Endothelial cell of umbilical vein (primary cell): ENCODE measurements around the gene CNTNAP4. TPM values are rescaled to one million over a fixed set of nuclear protein-coding genes. Genes with fewer than 3 reads are reported as not detected.

Source experiments
- BruUV-seq: library from RNA; stranded (reverse); fragments of 400-500 nt; replicated peaks from 2 replicates; lab custom pipeline; 2021; lab: Mats Ljungman, UMichigan
- CTCF ChIA-PET: fragments of 300-600, 350-600 bp; sonication (Branson Sonifier 250); formaldehyde crosslinking; loops from one replicate; lab custom pipeline; 2021; ENCODE audit warnings: antibody characterized with exemption, inconsistent platforms; lab: Charles Lee
- POLR2A ChIA-PET: fragments of 300-600, 350-600 bp; sonication (Branson Sonifier 250); formaldehyde crosslinking; loops from one replicate; lab custom pipeline; 2021; ENCODE audit warnings: antibody characterized with exemption, inconsistent platforms; lab: Charles Lee
- DNase-seq: peaks from one replicate; pipeline ENCODE4 v3.0.0-alpha.2; 2011; ENCODE audit warnings: low read depth, low spot score
- FAIRE-seq: peaks from 2 replicates; lab custom pipeline; 2011; peaks lifted over from hg19 to GRCh38; lab: Jason Lieb, UNC
- H2AFZ ChIP-seq: 2 replicates; pipeline ENCODE4 v1.6.0; 2012; ENCODE audit warnings: low read depth, low read length, control low read depth, inconsistent platforms
- H3K27ac ChIP-seq: 2 replicates; pipeline ENCODE4 v1.5.1; 2011; ENCODE audit warnings: low read depth, mild to moderate bottlenecking, control low read depth, low read length, moderate library complexity; ENCODE audit not compliant: insufficient read depth
- H3K27me3 ChIP-seq, 2 experiments: 2 replicates each; pipeline versions ENCODE4 v1.6.0 to v1.6.1; 2011; ENCODE audit warnings: low read length in 2 of 2, mixed read lengths in 1 of 2; ENCODE audit not compliant: control insufficient read depth in 2 of 2, insufficient read depth in 2 of 2
- H3K36me3 ChIP-seq, 2 experiments: 2 replicates in 1 of 2; 3 replicates in 1 of 2; pipeline ENCODE4 v1.5.1; 2011; ENCODE audit warnings: low read length in 2 of 2, mild to moderate bottlenecking in 1 of 2, moderate library complexity in 1 of 2; ENCODE audit not compliant: control insufficient read depth in 2 of 2, insufficient read depth in 2 of 2; ENCODE audit errors: extremely low read depth in 1 of 2
- H3K4me1 ChIP-seq: 3 replicates; pipeline ENCODE4 v1.5.1; 2011; ENCODE audit warnings: mild to moderate bottlenecking, low read length; ENCODE audit not compliant: control insufficient read depth, insufficient read depth; ENCODE audit errors: extremely low read depth
- H3K4me2 ChIP-seq: 2 replicates; pipeline ENCODE4 v1.6.1; 2011; ENCODE audit warnings: low read length, control low read depth, mixed read lengths; ENCODE audit not compliant: insufficient read depth
- H3K4me3 ChIP-seq, 3 experiments: fragments of 200-600 bp in 1 of 3; sonication (generic), shearing (Covaris generic) in 1 of 3; replicated peaks in 1 of 3; 2 replicates each; pipeline ENCODE4 v1.5.1; 2011 to 2016; ENCODE audit warnings: control low read depth in 3 of 3, low read length in 3 of 3, mild to moderate bottlenecking in 2 of 3, inconsistent platforms in 1 of 3, low read depth in 1 of 3, moderate library complexity in 1 of 3; ENCODE audit not compliant: insufficient read depth in 1 of 3
- H3K79me2 ChIP-seq: 2 replicates; pipeline ENCODE4 v1.6.0; 2012; ENCODE audit warnings: low read length, inconsistent platforms; ENCODE audit not compliant: control insufficient read depth, insufficient read depth
- H3K9ac ChIP-seq: replicated peaks from 2 replicates; pipeline ENCODE3; 2011; ENCODE audit warnings: low read length, control low read depth; ENCODE audit not compliant: insufficient read depth; ENCODE audit errors: extremely low read depth
- H3K9me1 ChIP-seq: replicated peaks from 3 replicates; pipeline ENCODE4 v1.6.0; 2011; ENCODE audit warnings: mild to moderate bottlenecking, low read length; ENCODE audit not compliant: control insufficient read depth, insufficient read depth; ENCODE audit errors: extremely low read depth
- H3K9me3 ChIP-seq: replicated peaks from 2 replicates; pipeline ENCODE4 v1.5.1; 2012; ENCODE audit warnings: low read length, inconsistent platforms; ENCODE audit not compliant: control insufficient read depth, insufficient read depth
- H4K20me1 ChIP-seq: replicated peaks from 2 replicates; pipeline ENCODE3; 2011; ENCODE audit warnings: mild to moderate bottlenecking, low read length; ENCODE audit not compliant: control insufficient read depth, insufficient read depth; ENCODE audit errors: extremely low read depth
- EZH2 ChIP-seq: IDR thresholded peaks from 2 replicates; pipeline ENCODE4 v1.6.1; 2012; ENCODE audit warnings: borderline replicate concordance, low read depth, mild to moderate bottlenecking, moderate library complexity, low read length, inconsistent platforms; ENCODE audit not compliant: severe bottlenecking
- FOS ChIP-seq: IDR thresholded peaks from 2 replicates; pipeline ENCODE4 v1.6.1; 2011; ENCODE audit warnings: mild to moderate bottlenecking, low read length, moderate library complexity, borderline replicate concordance; ENCODE audit not compliant: insufficient read depth
- GATA2 ChIP-seq: IDR thresholded peaks from 2 replicates; pipeline ENCODE4 v1.7.0; 2011; ENCODE audit warnings: low read depth, mild to moderate bottlenecking, moderate library complexity, mixed read lengths, low read length; ENCODE audit not compliant: insufficient read length, insufficient read depth
- JUN ChIP-seq: IDR thresholded peaks from 2 replicates; pipeline ENCODE4 v1.6.1; 2011; ENCODE audit warnings: borderline replicate concordance, low read depth; ENCODE audit not compliant: insufficient read length, insufficient read depth
- MYC ChIP-seq: IDR thresholded peaks from one replicate; pipeline ENCODE4 v1.6.1; 2011; ENCODE audit warnings: mild to moderate bottlenecking, low read depth, low read length
- POLR2A ChIP-seq: IDR thresholded peaks from 2 replicates; pipeline ENCODE4 v1.6.1; 2012; ENCODE audit warnings: low read depth, mild to moderate bottlenecking, control low read depth, low read length
- POLR2AphosphoS5 ChIP-seq: IDR thresholded peaks from 2 replicates; pipeline ENCODE4 v1.6.1; 2012; ENCODE audit warnings: low read depth, mild to moderate bottlenecking, control low read depth, low read length, moderate library complexity; ENCODE audit not compliant: insufficient read depth
- dilution Hi-C: fragments of 300-500 bp; cut with MboI; formaldehyde crosslinking; loops from one replicate; pipeline ENCODE4 v1.15.0; 2019; ENCODE audit warnings: low sequenced_read_pairs; ENCODE audit not compliant: extremely low pct_ligation_motif_present
- intact Hi-C: fragments of 100-400 bp; cut with micrococcal nuclease; formaldehyde crosslinking; loops from one replicate; pipeline ENCODE4 v1.10.0; 2022
- polyA plus RNA-seq, 4 experiments: library from polyadenylated mRNA; depleted of rRNA in 3 of 4; stranded (reverse) in 3 of 4; unstranded in 1 of 4; fragments of >200 nt; gene quantifications; 2 replicates each; pipeline versions ENCODE4 v1.2.1 to v1.2.3, GENCODE V29; 2011 to 2012; ENCODE audit warnings: missing spikeins in 1 of 4
- total RNA-seq: library from RNA; stranded (reverse); gene quantifications from 2 replicates; pipeline ENCODE4 v1.2.3, GENCODE V29; 2021
- TF ChIP-seq, protein P1 (sequence below), 2 donors: IDR thresholded peaks; 1 replicate in 1 of 2; 2 replicates in 1 of 2; pipeline ENCODE4 v1.5.1; 2011; ENCODE audit warnings: low read length in 2 of 2, mild to moderate bottlenecking in 2 of 2, moderate library complexity in 2 of 2, control low read depth in 1 of 2, inconsistent platforms in 1 of 2, low read depth in 1 of 2; ENCODE audit not compliant: insufficient read depth in 1 of 2; ENCODE audit errors: extremely low read depth in 1 of 2
- TF ChIP-seq, protein P2 (sequence below): IDR thresholded peaks from 2 replicates; pipeline ENCODE4 v1.6.1; 2011; ENCODE audit not compliant: insufficient read depth, insufficient read length

Gene CNTNAP4
- total and polyA plus RNA-seq, 2 donors (not counting 3 experiments of a cell fraction or from before 2014, with no cell fraction given), result not detected

DNA sequence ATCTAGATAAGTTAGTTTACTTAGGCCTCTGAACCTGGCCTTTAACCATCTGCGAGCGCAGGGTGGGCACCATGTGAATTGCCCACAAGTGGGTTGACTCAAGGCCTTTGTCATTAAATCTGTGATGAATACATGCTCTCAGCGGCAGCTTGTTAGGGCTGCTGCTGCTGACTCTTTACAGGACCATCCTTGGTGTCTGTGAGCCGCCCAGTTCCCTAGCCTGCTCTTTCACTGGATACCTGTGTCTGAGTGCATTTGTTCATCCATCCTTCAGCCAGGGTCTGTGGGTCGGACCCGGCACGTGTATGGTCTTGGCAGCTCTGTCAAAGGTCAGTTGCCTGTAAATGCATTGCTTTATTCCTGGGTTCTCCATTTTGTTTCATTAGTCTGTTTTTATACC is 321.3 kb downstream of the CNTNAP4 start:
- intact Hi-C loops, result no loop called here
- dilution Hi-C loops, result no loop called here
- BruUV-seq, result no TSS peak
- Histone ChIP-seq H3K9ac (no peak overlapping the region), H3K9me3 (peaks cover 4% of the 10 kb centered on the region), H3K36me3 (no peaks in the 10 kb centered on the region), H3K9me1 (no peaks in the 10 kb centered on the region), H4K20me1 (no peaks in the 10 kb centered on the region), H3K27ac (no peak overlapping the region), H2AFZ (no peak overlapping the region), H3K4me3 (no peak overlapping the region), H3K4me1 (no peaks in the 10 kb centered on the region), H3K79me2 (no peaks in the 10 kb centered on the region), H3K4me2 (no peak overlapping the region), H3K27me3 (no peaks in the 10 kb centered on the region)
- TF ChIP-seq FOS, result no peak
- TF ChIP-seq JUN, result no peak
- no peak for TF ChIP-seq POLR2A
- no peak for TF ChIP-seq EZH2
- TF ChIP-seq, protein P1, sequence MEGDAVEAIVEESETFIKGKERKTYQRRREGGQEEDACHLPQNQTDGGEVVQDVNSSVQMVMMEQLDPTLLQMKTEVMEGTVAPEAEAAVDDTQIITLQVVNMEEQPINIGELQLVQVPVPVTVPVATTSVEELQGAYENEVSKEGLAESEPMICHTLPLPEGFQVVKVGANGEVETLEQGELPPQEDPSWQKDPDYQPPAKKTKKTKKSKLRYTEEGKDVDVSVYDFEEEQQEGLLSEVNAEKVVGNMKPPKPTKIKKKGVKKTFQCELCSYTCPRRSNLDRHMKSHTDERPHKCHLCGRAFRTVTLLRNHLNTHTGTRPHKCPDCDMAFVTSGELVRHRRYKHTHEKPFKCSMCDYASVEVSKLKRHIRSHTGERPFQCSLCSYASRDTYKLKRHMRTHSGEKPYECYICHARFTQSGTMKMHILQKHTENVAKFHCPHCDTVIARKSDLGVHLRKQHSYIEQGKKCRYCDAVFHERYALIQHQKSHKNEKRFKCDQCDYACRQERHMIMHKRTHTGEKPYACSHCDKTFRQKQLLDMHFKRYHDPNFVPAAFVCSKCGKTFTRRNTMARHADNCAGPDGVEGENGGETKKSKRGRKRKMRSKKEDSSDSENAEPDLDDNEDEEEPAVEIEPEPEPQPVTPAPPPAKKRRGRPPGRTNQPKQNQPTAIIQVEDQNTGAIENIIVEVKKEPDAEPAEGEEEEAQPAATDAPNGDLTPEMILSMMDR (IDR thresholded peaks at IDR 0.05; ENCODE audit: extremely low read depth in 1 of 2, insufficient read depth in 1 of 2, low read depth in 1 of 2, low read length in 2 of 2), result no peak
- no peak for TF ChIP-seq POLR2AphosphoS5
- no peak for TF ChIP-seq MYC
- TF ChIP-seq GATA2, result no peak
- TF ChIP-seq, protein P2, sequence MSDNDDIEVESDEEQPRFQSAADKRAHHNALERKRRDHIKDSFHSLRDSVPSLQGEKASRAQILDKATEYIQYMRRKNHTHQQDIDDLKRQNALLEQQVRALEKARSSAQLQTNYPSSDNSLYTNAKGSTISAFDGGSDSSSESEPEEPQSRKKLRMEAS, result no peak
- ChIA-PET CTCF (no interaction called here), POLR2A (no interaction called here)
- FAIRE-seq, result no peak
- no peak for DNase-seq
